Panc1 (cell line): ENCODE data around the gene ETAA1. TPM values are rescaled to one million over a fixed set of nuclear protein-coding genes. Genes with fewer than 3 reads are reported as not detected.

Experiments
- ATAC-seq: fragments of 200-7000 bp; cut with Tn5 transposase; 2 replicates; pipeline ENCODE4 v1.9.1; 2020; ENCODE audit warnings: mild to moderate bottlenecking, moderate library complexity
- BruUV-seq: library from RNA; stranded (reverse); fragments of 400-500 nt; replicated peaks from 2 replicates; lab custom pipeline; 2021; lab: Mats Ljungman, UMichigan
- CTCF ChIA-PET: fragments of 300-600 bp; sonication (Branson Sonifier 250); formaldehyde crosslinking; loops from one replicate; lab custom pipeline; 2022; ENCODE audit warnings: antibody characterized with exemption; lab: Charles Lee
- POLR2A ChIA-PET: fragments of 300-600 bp; sonication (Branson Sonifier 250); formaldehyde crosslinking; loops from one replicate; lab custom pipeline; 2022; ENCODE audit warnings: antibody characterized with exemption; lab: Charles Lee
- DNase-seq: peaks from one replicate; pipeline ENCODE4 v3.0.0-alpha.2; 2010; ENCODE audit warnings: low read depth, low spot score
- H3K27ac ChIP-seq: 2 replicates; pipeline ENCODE4 v1.5.1; 2011; ENCODE audit warnings: mild to moderate bottlenecking, low read length, inconsistent platforms
- H3K27me3 ChIP-seq: fragments of 200-500 bp; sonication (Bioruptor generic); 2 replicates; pipeline ENCODE4 v1.6.0; 2014; ENCODE audit warnings: low read length, inconsistent platforms; ENCODE audit not compliant: control insufficient read depth, insufficient read depth
- H3K36me3 ChIP-seq: fragments of 200-500 bp; sonication (Bioruptor generic); 2 replicates; pipeline ENCODE4 v1.5.1; 2014; ENCODE audit warnings: inconsistent platforms, mild to moderate bottlenecking, low read length, moderate library complexity; ENCODE audit not compliant: control insufficient read depth, insufficient read depth
- H3K4me1 ChIP-seq: 2 replicates; pipeline ENCODE4 v1.5.1; 2011; ENCODE audit warnings: inconsistent platforms, mild to moderate bottlenecking, low read length, moderate library complexity; ENCODE audit not compliant: control insufficient read depth, insufficient read depth
- H3K4me3 ChIP-seq, 2 experiments: 2 replicates each; pipeline ENCODE4 v1.5.1; 2011 to 2012; ENCODE audit warnings: low read depth in 2 of 2, low read length in 2 of 2, mild to moderate bottlenecking in 2 of 2, inconsistent platforms in 1 of 2, moderate library complexity in 1 of 2
- H3K9me3 ChIP-seq: fragments of 200-500 bp; sonication (Bioruptor generic); 2 replicates; pipeline ENCODE4 v1.5.1; 2014; ENCODE audit warnings: low read depth, mild to moderate bottlenecking, inconsistent platforms, low read length, moderate library complexity; ENCODE audit not compliant: control insufficient read depth, insufficient read depth
- POLR2AphosphoS5 ChIP-seq: IDR thresholded peaks from 2 replicates; pipeline ENCODE4 v1.6.1; 2012; ENCODE audit warnings: mild to moderate bottlenecking, low read depth, low read length, moderate library complexity
- REST ChIP-seq, 2 experiments: IDR thresholded peaks; 2 replicates each; pipeline ENCODE4 v1.6.1; 2011 to 2012; ENCODE audit warnings: low read depth in 2 of 2, control low read depth in 1 of 2, low read length in 1 of 2, mild to moderate bottlenecking in 1 of 2, moderate library complexity in 1 of 2; ENCODE audit not compliant: insufficient read depth in 1 of 2
- SIN3A ChIP-seq: IDR thresholded peaks from 2 replicates; pipeline ENCODE4 v1.6.1; 2012; ENCODE audit warnings: low read depth, mild to moderate bottlenecking, low read length, moderate library complexity, borderline replicate concordance; ENCODE audit not compliant: insufficient read depth
- TCF7L2 ChIP-seq: IDR thresholded peaks from 2 replicates; pipeline ENCODE4 v1.6.1; 2011; ENCODE audit warnings: mild to moderate bottlenecking, low read depth, low read length, inconsistent platforms
- in situ Hi-C: cut with HindIII; loops from 2 replicates; pipeline ENCODE4 v1.10.0; 2016; ENCODE audit warnings: low sequenced_read_pairs, low pct_unique_long_range_greater_than_20kb
- intact Hi-C: fragments of 100-400 bp; cut with micrococcal nuclease; formaldehyde crosslinking; loops from one replicate; pipeline ENCODE4 v1.10.0; 2022; ENCODE audit not compliant: unreplicated experiment
- total RNA-seq: library from RNA; stranded (reverse); gene quantifications from one replicate; pipeline ENCODE4 v1.2.1, GENCODE V29; 2021; ENCODE audit not compliant: unreplicated experiment
- TF ChIP-seq, protein P1 (sequence below): fragments of 450-650 bp; IDR thresholded peaks from 2 replicates; pipeline ENCODE4 v1.5.1; 2017; ENCODE audit warnings: mild to moderate bottlenecking

The ETAA1 gene
- total RNA-seq, 1 experiment from 2014 or later: 11.8 TPM

GRCh38 chr2:67412424-67412823 is 15.3 kb downstream of the ETAA1 start:
- TF ChIP-seq, protein P1, sequence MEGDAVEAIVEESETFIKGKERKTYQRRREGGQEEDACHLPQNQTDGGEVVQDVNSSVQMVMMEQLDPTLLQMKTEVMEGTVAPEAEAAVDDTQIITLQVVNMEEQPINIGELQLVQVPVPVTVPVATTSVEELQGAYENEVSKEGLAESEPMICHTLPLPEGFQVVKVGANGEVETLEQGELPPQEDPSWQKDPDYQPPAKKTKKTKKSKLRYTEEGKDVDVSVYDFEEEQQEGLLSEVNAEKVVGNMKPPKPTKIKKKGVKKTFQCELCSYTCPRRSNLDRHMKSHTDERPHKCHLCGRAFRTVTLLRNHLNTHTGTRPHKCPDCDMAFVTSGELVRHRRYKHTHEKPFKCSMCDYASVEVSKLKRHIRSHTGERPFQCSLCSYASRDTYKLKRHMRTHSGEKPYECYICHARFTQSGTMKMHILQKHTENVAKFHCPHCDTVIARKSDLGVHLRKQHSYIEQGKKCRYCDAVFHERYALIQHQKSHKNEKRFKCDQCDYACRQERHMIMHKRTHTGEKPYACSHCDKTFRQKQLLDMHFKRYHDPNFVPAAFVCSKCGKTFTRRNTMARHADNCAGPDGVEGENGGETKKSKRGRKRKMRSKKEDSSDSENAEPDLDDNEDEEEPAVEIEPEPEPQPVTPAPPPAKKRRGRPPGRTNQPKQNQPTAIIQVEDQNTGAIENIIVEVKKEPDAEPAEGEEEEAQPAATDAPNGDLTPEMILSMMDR: no peak
- TF ChIP-seq SIN3A (no peak), TCF7L2 (no peak), REST (IDR thresholded peaks at IDR 0.05; ENCODE audit: insufficient read depth in 1 of 2, low read depth in 2 of 2, low read length in 1 of 2) (no peak), POLR2AphosphoS5 (no peak)
- ChIA-PET POLR2A (interaction anchor here (0.6 kb wide), 1 partner anchor 15 kb away, joined by 3 read pairs; no protein-coding TSS in a partner anchor), CTCF (no interaction called here)
- H3K9me3 ChIP-seq: no peaks in the 10 kb centered on the region
- no peaks in the 10 kb centered on the region for H3K27me3 ChIP-seq
- no peak for DNase-seq
- intact Hi-C loops: no loop called here
- no peak overlapping the region for H3K27ac ChIP-seq
- peaks cover 11% of the 10 kb centered on the region for H3K36me3 ChIP-seq
- ATAC-seq: no peak
- H3K4me3 ChIP-seq: no peak overlapping the region
- BruUV-seq: no TSS peak
- no peaks in the 10 kb centered on the region for H3K4me1 ChIP-seq
- in situ Hi-C loops: no loop called here

DNA sequence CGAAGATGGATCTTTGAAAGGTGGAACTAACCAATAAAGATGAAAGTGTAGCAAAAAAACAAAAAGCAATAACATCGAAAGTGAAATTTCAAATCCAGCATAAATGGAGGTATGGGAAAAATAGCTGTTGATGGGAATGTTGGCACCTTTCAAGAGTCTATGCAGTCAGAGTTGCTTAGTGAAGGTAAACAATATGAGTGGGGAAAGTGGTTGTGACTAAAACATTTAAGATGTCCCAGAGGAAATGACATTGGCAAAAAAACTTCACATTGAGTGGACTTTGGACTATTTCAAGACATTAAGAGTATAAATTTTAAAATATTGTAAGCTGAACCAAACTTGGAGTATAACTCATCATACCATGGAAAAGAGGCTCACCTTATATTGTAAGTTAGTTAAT is 17.7 kb downstream of the ETAA1 start:
- no peak overlapping the region for H3K27ac ChIP-seq
- TF ChIP-seq REST (IDR thresholded peaks at IDR 0.05; ENCODE audit: insufficient read depth in 1 of 2, low read depth in 2 of 2, low read length in 1 of 2) (no peak), TCF7L2 (no peak)
- TF ChIP-seq, protein P1: no peak
- H3K27me3 ChIP-seq: no peaks in the 10 kb centered on the region
- in situ Hi-C loops: no loop called here
- POLR2A ChIA-PET: no interaction called here
- DNase-seq (no peak), ATAC-seq (no peak)
- CTCF ChIA-PET: no interaction called here
- no peak overlapping the region for H3K4me3 ChIP-seq
- no peaks in the 10 kb centered on the region for H3K4me1 ChIP-seq
- no peaks in the 10 kb centered on the region for H3K9me3 ChIP-seq
- intact Hi-C loops: no loop called here
- BruUV-seq: no TSS peak
- H3K36me3 ChIP-seq: peaks cover 8% of the 10 kb centered on the region
